Duodenal mucosa (tissue), 2 donors: ENCODE data around the gene CPXM2.

Source experiments
- H3K27ac ChIP-seq: one replicate; pipeline ENCODE4 v1.7.0; 2013; ENCODE audit warnings: low read depth, low read length
- H3K27me3 ChIP-seq, 2 donors: one replicate each; pipeline ENCODE4 v1.7.0; 2013; ENCODE audit warnings: low read length in 2 of 2, control low read depth in 1 of 2; ENCODE audit not compliant: insufficient read depth in 2 of 2, control insufficient read depth in 1 of 2
- H3K36me3 ChIP-seq, 2 donors: one replicate each; pipeline ENCODE4 v1.7.0; 2013; ENCODE audit warnings: low read length in 2 of 2, control low read depth in 1 of 2; ENCODE audit not compliant: insufficient read depth in 2 of 2, control insufficient read depth in 1 of 2
- H3K4me1 ChIP-seq, 2 donors: one replicate each; pipeline ENCODE4 v1.7.0; 2013; ENCODE audit warnings: low read length in 2 of 2, control low read depth in 1 of 2; ENCODE audit not compliant: insufficient read depth in 2 of 2, control insufficient read depth in 1 of 2
- H3K4me3 ChIP-seq, 2 donors: one replicate each; pipeline ENCODE4 v1.7.0; 2013; ENCODE audit warnings: low read length in 2 of 2, low read depth in 1 of 2
- H3K9ac ChIP-seq, 2 donors: one replicate each; pipeline ENCODE4 v1.7.0; 2013; ENCODE audit warnings: low read length in 2 of 2, low read depth in 1 of 2
- H3K9me3 ChIP-seq, 2 donors: one replicate each; pipeline ENCODE4 v1.7.0; 2013; ENCODE audit warnings: low read length in 2 of 2, control low read depth in 1 of 2; ENCODE audit not compliant: control insufficient read depth in 1 of 2

Gene CPXM2

DNA sequence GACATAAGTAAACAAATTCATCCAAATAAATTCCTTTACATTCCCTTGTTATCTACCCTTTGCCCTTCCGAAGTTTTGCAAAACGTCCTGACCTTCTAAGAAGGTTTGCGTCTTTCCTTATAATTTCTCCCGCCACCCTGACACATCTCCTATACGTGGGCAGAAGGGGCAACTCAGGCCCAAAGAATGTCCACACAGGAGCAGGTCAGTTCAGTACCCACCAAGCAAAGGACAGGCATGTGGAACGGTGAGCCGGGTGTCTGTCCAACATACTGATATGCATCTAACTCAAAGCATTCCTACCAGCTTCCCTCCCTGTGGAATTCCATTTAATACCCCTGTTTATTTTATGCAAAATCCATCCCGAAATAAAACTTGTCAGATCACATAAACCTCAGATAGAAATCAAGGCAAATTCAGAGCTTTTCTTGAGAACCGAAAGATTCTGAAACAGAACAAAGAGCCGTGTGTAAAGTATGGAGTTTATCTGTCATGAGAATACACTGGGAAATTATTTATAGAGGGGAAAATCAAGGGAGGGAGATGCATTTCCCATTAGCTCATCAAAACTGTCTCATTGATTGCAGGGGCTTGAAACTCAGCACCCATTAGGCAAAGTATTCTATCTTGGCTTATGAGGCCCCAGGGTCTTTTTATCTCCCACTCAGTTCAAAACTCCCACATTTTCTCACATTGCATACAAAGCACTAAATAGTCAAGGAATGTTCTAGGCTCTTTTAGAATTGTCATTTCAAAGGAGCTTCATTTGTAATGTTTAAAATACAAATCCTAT, 140.1 kb downstream of the CPXM2 start:
- no peaks in the 10 kb centered on the region for H3K9me3 ChIP-seq
- peaks cover 0 to 3% of the 10 kb centered on the region in 2 donors for H3K27me3 ChIP-seq
- no peaks in the 10 kb centered on the region for H3K36me3 ChIP-seq
- no peak overlapping the region for H3K4me3 ChIP-seq
- H3K9ac ChIP-seq, result no peak overlapping the region
- no peak overlapping the region for H3K27ac ChIP-seq
- no peaks in the 10 kb centered on the region for H3K4me1 ChIP-seq

DNA sequence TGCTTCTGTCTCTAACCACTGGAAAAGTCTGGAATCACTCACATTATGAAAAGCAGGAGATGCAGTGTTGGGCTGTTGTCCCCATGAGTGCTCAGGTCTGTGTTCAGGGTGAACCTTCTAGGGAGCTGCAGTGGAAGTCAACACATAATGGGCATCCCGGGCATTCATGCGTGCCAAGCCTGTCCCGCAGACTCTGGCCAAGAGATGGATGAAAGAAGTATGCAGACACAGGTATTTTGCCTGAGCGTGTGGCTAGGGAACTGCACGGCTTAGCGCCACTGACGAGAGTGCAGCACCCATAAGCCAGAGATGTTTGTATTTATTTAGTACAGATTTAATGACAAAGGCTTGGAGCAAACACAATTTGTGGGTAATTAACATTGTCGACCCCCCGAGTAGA, 140.7 kb downstream of the CPXM2 start:
- H3K9me3 ChIP-seq, result no peaks in the 10 kb centered on the region
- H3K4me3 ChIP-seq, result no peak overlapping the region
- no peaks in the 10 kb centered on the region for H3K4me1 ChIP-seq
- no peak overlapping the region for H3K27ac ChIP-seq
- no peaks in the 10 kb centered on the region for H3K36me3 ChIP-seq
- peaks cover 0 to 3% of the 10 kb centered on the region in 2 donors for H3K27me3 ChIP-seq
- H3K9ac ChIP-seq, result no peak overlapping the region

DNA sequence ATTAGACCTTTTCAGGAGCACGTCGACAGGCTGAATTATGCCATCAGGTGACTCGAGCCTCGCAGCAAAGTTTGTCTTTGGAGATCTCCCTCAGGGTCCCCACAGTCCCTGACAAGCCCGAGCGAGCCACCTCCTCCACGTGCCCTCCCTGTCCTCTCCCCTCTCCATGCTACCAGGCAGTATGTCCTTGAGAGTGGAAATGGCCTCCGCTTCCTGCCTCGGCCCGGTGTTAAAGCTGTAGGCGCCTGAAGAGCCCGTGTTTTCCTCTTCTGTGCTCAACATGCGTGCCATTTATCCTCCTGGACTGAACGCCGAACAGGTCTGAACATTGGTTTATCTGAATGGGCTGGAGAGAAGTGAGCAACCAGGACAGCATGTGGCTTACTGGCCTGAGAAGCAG, 142.9 kb downstream of the CPXM2 start:
- Histone ChIP-seq H3K27me3 (peaks cover 0 to 3% of the 10 kb centered on the region in 2 donors), H3K9me3 (no peaks in the 10 kb centered on the region), H3K9ac (no peak overlapping the region), H3K4me3 (no peak overlapping the region), H3K36me3 (no peaks in the 10 kb centered on the region), H3K4me1 (no peaks in the 10 kb centered on the region), H3K27ac (no peak overlapping the region)

DNA sequence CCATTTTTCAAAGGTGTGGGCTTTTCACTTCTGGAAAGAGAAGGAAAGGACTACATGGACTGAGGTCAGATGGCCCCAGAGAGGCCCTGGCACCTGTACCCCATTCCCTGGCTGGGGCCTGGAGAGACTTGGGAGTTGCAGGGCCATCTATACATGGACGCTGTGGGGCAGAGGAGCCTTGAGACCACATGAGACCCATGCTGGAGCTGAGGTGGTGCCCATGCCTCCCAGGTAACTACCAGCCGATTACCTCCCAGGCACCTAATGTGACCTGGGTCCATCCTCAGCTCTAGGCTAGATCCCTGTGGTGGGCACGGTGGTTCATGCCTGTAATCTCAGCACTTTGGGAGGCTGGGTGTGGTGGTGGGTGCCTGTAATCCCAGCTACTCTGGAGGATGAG, 144.2 kb downstream of the CPXM2 start:
- Histone ChIP-seq H3K9ac (no peak overlapping the region), H3K27me3 (peaks cover 2 to 4% of the 10 kb centered on the region in 2 donors), H3K9me3 (no peaks in the 10 kb centered on the region), H3K4me3 (no peak overlapping the region), H3K36me3 (no peaks in the 10 kb centered on the region), H3K4me1 (no peaks in the 10 kb centered on the region), H3K27ac (no peak overlapping the region)

DNA sequence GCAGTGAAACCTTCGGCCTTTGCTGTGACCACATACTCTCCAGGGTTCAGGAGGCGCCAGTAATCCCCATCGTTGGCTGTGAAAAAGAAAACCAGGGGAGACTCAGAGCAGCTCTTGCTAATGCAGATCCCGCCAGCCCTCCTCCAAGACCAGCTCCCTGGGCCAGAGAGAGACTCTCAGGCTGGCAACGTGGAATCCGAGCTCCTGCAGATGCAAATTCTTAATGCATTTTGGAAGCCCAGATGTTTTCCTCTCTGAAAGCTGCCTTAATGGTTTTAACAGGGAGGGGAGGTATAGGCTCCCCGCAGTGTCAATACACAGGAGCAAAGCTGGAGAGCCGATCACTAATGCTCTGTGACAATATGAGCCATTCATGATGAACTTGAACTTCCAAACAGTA, 144.7 kb downstream of the CPXM2 start:
- Histone ChIP-seq H3K4me3 (no peak overlapping the region), H3K27ac (no peak overlapping the region), H3K9me3 (no peaks in the 10 kb centered on the region), H3K9ac (no peak overlapping the region), H3K4me1 (no peaks in the 10 kb centered on the region), H3K27me3 (peaks cover 0 to 4% of the 10 kb centered on the region in 2 donors), H3K36me3 (no peaks in the 10 kb centered on the region)

DNA sequence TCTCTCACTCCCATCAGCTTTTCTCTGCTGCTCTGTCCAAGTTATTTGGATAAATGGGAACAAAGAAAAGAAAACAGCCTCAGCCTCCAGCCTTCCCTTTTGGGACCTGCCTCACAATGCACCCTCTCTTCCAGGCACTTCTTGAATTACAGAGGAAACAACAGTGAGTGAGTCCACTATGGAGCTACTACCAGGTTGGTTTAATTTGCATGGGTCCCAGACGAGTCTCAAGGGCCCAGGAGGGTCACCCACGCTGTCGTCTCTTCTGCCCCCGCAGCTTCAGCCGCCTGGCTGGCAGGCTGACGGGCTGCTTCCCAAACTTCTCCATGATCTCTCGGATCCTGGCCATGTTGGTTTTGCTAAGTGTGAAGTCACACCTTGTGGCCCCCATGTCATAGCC, 145.1 kb downstream of the CPXM2 start:
- Histone ChIP-seq H3K9me3 (no peaks in the 10 kb centered on the region), H3K9ac (no peak overlapping the region), H3K36me3 (no peaks in the 10 kb centered on the region), H3K4me1 (no peaks in the 10 kb centered on the region), H3K4me3 (no peak overlapping the region), H3K27me3 (peaks cover 0 to 4% of the 10 kb centered on the region in 2 donors), H3K27ac (no peak overlapping the region)

DNA sequence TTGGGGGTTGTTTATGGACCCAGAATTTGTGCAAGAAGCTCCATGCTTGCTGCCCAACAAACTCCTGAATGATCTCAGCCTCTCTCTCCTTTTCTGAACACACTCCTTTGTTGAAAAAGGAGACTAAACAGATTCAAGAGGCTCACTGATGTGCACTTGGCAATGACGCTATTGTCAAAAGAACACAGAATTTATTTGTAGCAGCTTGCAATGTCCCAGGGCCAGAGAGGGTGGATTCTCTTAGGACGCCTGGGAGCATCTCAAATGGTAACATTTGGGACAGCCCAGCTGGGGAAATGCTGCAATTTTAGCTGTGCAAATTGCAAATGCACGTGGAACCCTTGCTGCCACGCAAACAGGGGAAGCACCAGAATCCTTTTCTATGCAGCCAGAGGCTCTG, 145.5 kb downstream of the CPXM2 start:
- Histone ChIP-seq H3K4me3 (no peak overlapping the region), H3K36me3 (no peaks in the 10 kb centered on the region), H3K27ac (no peak overlapping the region), H3K9ac (no peak overlapping the region), H3K27me3 (peaks cover 0 to 4% of the 10 kb centered on the region in 2 donors), H3K4me1 (no peaks in the 10 kb centered on the region), H3K9me3 (no peaks in the 10 kb centered on the region)

DNA sequence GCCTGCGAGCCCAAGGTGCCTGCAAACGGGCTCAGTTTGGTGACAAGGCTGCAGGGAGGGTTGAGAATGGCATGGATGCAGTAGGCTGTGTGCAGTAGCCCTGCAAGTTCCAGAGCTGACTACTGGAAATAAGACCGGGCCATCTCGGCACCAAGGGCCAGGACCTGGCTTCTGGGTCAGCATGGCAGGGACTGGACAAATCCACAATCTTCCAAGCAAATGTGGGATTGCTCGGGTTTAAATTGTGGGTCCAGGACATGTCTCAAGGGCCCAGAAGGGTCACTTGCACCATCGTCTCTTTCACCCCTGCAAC, 147.4 kb downstream of the CPXM2 start:
- Histone ChIP-seq H3K27ac (no peak overlapping the region), H3K9ac (no peak overlapping the region), H3K4me1 (no peaks in the 10 kb centered on the region), H3K27me3 (peaks cover 0 to 4% of the 10 kb centered on the region in 2 donors), H3K4me3 (no peak overlapping the region), H3K9me3 (no peaks in the 10 kb centered on the region), H3K36me3 (no peaks in the 10 kb centered on the region)

DNA sequence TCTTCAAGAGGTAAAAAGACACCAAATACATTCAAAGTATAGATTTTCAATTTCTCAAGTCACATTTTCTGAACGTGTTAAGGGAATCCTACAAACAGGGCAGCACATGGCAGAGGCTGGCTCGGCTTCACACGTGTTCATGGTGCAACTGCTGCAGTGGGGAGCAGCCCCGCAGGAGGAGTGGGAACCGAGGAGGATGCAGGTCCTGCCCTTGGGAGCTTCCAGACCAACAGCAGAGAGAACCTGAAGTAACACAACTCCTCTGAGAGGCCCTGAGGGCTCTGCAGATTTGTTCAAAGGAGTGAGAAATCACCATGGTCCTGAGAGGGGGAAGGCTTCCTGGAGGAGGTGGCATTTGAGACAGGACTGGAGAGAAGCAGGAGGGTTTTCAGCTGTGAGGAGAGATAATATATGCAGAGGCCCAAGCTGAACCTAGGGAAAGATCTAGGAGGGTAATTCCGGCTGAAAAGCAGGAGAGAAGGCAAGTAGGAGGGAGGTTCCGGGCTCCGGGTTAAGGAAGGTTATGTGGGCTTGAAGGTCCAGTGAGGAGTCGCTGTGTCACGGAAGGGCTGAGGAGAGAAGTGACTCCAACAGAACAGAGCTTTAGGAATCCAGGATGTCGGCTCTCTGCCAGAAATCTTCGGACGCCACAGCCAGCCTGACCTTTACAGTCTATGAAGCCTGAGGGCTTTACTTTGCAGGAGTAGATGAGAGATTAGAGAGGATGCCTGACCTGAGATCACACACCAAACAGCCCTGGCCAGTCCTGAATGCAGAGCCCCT, 148.0 kb downstream of the CPXM2 start:
- Histone ChIP-seq H3K9me3 (no peaks in the 10 kb centered on the region), H3K27ac (no peak overlapping the region), H3K27me3 (peaks cover 0 to 4% of the 10 kb centered on the region in 2 donors)

DNA sequence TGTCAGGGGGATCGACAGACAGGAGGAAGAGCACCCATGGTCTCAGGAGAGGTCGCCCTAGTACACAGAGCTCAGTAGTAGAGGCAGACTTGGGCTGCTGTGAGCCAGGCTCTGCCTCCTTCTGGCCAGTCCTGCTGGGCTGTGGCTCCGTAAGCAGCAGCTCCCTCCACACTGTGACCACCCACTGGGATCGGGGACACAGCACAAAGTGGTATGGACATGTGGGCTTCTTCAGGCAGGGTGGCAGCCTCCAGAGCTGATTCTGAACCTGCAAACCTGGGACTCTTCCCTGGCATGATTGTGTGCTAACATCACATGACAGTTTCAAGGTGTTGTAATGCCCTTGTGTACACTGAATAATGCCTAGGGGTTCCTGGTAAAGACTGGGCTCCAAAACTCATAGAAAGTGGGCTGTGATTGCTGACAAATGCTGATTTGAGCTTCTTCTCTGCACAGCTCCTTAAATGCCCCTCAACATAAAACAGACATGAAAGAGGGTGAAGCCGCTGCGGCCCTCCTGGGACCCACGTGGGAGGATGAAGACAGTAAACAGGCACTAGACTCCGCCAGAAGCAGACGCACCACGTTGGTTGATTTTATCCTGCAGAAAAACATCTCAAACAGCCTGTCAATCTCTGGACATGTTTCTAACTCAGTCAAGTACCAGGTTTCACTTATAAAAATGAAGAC, 148.7 kb downstream of the CPXM2 start:
- Histone ChIP-seq H3K27ac (no peak overlapping the region), H3K9me3 (no peaks in the 10 kb centered on the region), H3K27me3 (peaks cover 0 to 4% of the 10 kb centered on the region in 2 donors), H3K4me3 (no peak overlapping the region), H3K9ac (no peak overlapping the region), H3K4me1 (no peaks in the 10 kb centered on the region), H3K36me3 (no peaks in the 10 kb centered on the region)

More for the DNA sequence above, 148.0 kb downstream of the CPXM2 start:
- Histone ChIP-seq H3K36me3 (no peaks in the 10 kb centered on the region), H3K9ac (no peak overlapping the region), H3K4me3 (no peak overlapping the region), H3K4me1 (no peaks in the 10 kb centered on the region)
